WTC11 (cell line): ENCODE measurements around the gene WDHD1.

Experiments
- ETV6 ChIP-seq: sonication (generic); formaldehyde crosslinking; IDR thresholded peaks from 2 replicates; pipeline ENCODE4 v1.8.1; 2022; ENCODE audit warnings: mild to moderate bottlenecking, missing genetic modification reagents
- GTF2I ChIP-seq: fragments of 250-450 bp; sonication (Bioruptor Pico); conservative IDR thresholded peaks from 2 replicates; pipeline ENCODE4 v1.4.0; 2021; ENCODE audit warnings: mild to moderate bottlenecking
- JUN ChIP-seq: sonication (generic); formaldehyde crosslinking; IDR thresholded peaks from 2 replicates; pipeline ENCODE4 v1.8.0; 2023; ENCODE audit warnings: mild to moderate bottlenecking, missing genetic modification reagents
- NR3C1 ChIP-seq: sonication (generic); formaldehyde crosslinking; conservative IDR thresholded peaks from 2 replicates; pipeline ENCODE4 v1.8.1; 2023; ENCODE audit warnings: low read depth, mild to moderate bottlenecking, missing genetic modification reagents
- TCF7 ChIP-seq: sonication (generic); formaldehyde crosslinking; IDR thresholded peaks from 2 replicates; pipeline ENCODE4 v1.8.0; 2022; ENCODE audit warnings: mild to moderate bottlenecking, low read depth, missing genetic modification reagents, moderate library complexity
- TEAD4 ChIP-seq: sonication (generic); formaldehyde crosslinking; IDR thresholded peaks from 2 replicates; pipeline ENCODE4 v1.8.0; 2022; ENCODE audit warnings: mild to moderate bottlenecking, missing genetic modification reagents
- TF ChIP-seq, protein P1 (sequence below): fragments of 200-600 bp; IDR thresholded peaks from 2 replicates; pipeline ENCODE4 v1.8.0; 2022; ENCODE audit warnings: antibody characterized with exemption
- TF ChIP-seq, protein P2 (sequence below): sonication (generic); formaldehyde crosslinking; IDR thresholded peaks from 2 replicates; pipeline ENCODE4 v1.8.1; 2022; ENCODE audit warnings: mild to moderate bottlenecking, moderate library complexity, missing genetic modification reagents
- TF ChIP-seq, protein P3 (sequence below): fragments of 250-450 bp; sonication (Bioruptor Pico); IDR thresholded peaks from 2 replicates; pipeline ENCODE4 v1.9.0; 2021; ENCODE audit warnings: mild to moderate bottlenecking
- TF ChIP-seq, protein P4 (sequence below): sonication (generic); formaldehyde crosslinking; IDR thresholded peaks from 2 replicates; pipeline ENCODE4 v1.8.1; 2023; ENCODE audit warnings: mild to moderate bottlenecking, missing genetic modification reagents, borderline replicate concordance
- TF ChIP-seq, protein P5 (sequence below): sonication (generic); formaldehyde crosslinking; IDR thresholded peaks from 2 replicates; pipeline ENCODE4 v1.8.1; 2023; ENCODE audit warnings: mild to moderate bottlenecking, moderate library complexity, missing genetic modification reagents
- TF ChIP-seq, protein P6 (sequence below): sonication (generic); formaldehyde crosslinking; IDR thresholded peaks from 2 replicates; pipeline ENCODE4 v1.8.0; 2022; ENCODE audit warnings: mild to moderate bottlenecking, missing genetic modification reagents

DNA sequence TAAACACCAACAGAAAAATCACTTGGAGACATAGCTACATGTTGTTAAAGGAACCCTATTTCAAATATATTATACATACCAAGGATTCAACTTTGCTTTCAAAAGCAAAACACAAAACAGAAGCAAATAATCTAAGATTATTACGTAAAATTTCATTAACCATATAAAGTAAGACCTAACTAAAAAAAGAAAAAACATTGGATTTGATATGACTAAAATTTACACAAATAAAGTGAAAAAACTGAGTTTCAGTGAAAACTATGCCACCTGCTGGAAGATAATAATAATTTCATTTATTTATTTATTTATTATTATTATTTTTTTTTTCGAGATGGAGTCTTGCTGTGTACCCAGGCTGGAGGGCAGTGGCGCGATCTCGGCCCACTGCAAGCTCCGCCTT lies 45.2 kb downstream of the WDHD1 start:
- TF ChIP-seq JUN (CRISPR knock-in tag) = no peak
- no peak for TF ChIP-seq ETV6 (CRISPR knock-in tag)
- TF ChIP-seq, protein P1, sequence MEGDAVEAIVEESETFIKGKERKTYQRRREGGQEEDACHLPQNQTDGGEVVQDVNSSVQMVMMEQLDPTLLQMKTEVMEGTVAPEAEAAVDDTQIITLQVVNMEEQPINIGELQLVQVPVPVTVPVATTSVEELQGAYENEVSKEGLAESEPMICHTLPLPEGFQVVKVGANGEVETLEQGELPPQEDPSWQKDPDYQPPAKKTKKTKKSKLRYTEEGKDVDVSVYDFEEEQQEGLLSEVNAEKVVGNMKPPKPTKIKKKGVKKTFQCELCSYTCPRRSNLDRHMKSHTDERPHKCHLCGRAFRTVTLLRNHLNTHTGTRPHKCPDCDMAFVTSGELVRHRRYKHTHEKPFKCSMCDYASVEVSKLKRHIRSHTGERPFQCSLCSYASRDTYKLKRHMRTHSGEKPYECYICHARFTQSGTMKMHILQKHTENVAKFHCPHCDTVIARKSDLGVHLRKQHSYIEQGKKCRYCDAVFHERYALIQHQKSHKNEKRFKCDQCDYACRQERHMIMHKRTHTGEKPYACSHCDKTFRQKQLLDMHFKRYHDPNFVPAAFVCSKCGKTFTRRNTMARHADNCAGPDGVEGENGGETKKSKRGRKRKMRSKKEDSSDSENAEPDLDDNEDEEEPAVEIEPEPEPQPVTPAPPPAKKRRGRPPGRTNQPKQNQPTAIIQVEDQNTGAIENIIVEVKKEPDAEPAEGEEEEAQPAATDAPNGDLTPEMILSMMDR = no peak
- TF ChIP-seq, protein P2, sequence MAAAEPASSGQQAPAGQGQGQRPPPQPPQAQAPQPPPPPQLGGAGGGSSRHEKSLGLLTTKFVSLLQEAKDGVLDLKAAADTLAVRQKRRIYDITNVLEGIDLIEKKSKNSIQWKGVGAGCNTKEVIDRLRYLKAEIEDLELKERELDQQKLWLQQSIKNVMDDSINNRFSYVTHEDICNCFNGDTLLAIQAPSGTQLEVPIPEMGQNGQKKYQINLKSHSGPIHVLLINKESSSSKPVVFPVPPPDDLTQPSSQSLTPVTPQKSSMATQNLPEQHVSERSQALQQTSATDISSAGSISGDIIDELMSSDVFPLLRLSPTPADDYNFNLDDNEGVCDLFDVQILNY = no peak
- no peak for TF ChIP-seq NR3C1
- TF ChIP-seq GTF2I (CRISPR knock-in tag) = no peak
- TF ChIP-seq, protein P3, sequence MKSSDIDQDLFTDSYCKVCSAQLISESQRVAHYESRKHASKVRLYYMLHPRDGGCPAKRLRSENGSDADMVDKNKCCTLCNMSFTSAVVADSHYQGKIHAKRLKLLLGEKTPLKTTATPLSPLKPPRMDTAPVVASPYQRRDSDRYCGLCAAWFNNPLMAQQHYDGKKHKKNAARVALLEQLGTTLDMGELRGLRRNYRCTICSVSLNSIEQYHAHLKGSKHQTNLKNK (CRISPR knock-in tag) = no peak
- TF ChIP-seq, protein P4, sequence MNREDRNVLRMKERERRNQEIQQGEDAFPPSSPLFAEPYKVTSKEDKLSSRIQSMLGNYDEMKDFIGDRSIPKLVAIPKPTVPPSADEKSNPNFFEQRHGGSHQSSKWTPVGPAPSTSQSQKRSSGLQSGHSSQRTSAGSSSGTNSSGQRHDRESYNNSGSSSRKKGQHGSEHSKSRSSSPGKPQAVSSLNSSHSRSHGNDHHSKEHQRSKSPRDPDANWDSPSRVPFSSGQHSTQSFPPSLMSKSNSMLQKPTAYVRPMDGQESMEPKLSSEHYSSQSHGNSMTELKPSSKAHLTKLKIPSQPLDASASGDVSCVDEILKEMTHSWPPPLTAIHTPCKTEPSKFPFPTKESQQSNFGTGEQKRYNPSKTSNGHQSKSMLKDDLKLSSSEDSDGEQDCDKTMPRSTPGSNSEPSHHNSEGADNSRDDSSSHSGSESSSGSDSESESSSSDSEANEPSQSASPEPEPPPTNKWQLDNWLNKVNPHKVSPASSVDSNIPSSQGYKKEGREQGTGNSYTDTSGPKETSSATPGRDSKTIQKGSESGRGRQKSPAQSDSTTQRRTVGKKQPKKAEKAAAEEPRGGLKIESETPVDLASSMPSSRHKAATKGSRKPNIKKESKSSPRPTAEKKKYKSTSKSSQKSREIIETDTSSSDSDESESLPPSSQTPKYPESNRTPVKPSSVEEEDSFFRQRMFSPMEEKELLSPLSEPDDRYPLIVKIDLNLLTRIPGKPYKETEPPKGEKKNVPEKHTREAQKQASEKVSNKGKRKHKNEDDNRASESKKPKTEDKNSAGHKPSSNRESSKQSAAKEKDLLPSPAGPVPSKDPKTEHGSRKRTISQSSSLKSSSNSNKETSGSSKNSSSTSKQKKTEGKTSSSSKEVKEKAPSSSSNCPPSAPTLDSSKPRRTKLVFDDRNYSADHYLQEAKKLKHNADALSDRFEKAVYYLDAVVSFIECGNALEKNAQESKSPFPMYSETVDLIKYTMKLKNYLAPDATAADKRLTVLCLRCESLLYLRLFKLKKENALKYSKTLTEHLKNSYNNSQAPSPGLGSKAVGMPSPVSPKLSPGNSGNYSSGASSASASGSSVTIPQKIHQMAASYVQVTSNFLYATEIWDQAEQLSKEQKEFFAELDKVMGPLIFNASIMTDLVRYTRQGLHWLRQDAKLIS (CRISPR knock-in tag) = no peak
- TF ChIP-seq TEAD4 = no peak
- TF ChIP-seq, protein P5, sequence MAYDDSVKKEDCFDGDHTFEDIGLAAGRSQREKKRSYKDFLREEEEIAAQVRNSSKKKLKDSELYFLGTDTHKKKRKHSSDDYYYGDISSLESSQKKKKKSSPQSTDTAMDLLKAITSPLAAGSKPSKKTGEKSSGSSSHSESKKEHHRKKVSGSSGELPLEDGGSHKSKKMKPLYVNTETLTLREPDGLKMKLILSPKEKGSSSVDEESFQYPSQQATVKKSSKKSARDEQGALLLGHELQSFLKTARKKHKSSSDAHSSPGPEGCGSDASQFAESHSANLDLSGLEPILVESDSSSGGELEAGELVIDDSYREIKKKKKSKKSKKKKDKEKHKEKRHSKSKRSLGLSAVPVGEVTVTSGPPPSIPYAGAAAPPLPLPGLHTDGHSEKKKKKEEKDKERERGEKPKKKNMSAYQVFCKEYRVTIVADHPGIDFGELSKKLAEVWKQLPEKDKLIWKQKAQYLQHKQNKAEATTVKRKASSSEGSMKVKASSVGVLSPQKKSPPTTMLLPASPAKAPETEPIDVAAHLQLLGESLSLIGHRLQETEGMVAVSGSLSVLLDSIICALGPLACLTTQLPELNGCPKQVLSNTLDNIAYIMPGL (CRISPR knock-in tag) = no peak
- TF ChIP-seq, protein P6, sequence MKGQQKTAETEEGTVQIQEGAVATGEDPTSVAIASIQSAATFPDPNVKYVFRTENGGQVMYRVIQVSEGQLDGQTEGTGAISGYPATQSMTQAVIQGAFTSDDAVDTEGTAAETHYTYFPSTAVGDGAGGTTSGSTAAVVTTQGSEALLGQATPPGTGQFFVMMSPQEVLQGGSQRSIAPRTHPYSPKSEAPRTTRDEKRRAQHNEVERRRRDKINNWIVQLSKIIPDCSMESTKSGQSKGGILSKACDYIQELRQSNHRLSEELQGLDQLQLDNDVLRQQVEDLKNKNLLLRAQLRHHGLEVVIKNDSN = no peak
- no peak for TF ChIP-seq TCF7
